Activated B cell treated with CpG ODN at 0.5 μM for 24 hours (primary cell): ENCODE data around the gene NCAM1. TPM values are rescaled to one million over a fixed set of nuclear protein-coding genes. Genes with fewer than 3 reads are reported as not detected.

Experiments used
- ATAC-seq: fragments of 200-7000 bp; cut with Tn5 transposase; one replicate; pipeline ENCODE4 v1.10.0; 2021; ENCODE audit warnings: low read depth, mild to moderate bottlenecking, moderate library complexity
- CTCF ChIA-PET: fragments of 350-600 bp; sonication (Branson Sonifier 250); formaldehyde crosslinking; loops from one replicate; lab custom pipeline; 2021; ENCODE audit warnings: antibody characterized with exemption; lab: Charles Lee
- POLR2A ChIA-PET: fragments of 350-600 bp; sonication (Branson Sonifier 250); formaldehyde crosslinking; loops from one replicate; lab custom pipeline; 2021; ENCODE audit warnings: antibody characterized with exemption; lab: Charles Lee
- DNase-seq: peaks from one replicate; pipeline ENCODE4 v3.0.0; 2022
- H3K27ac Mint-ChIP-seq: one replicate; pipeline ENCODE4 v1.8.0; 2020; ENCODE audit warnings: mixed read lengths
- H3K27me3 Mint-ChIP-seq: one replicate; pipeline ENCODE4 v1.8.0; 2021; ENCODE audit warnings: mixed read lengths
- H3K36me3 Mint-ChIP-seq: one replicate; pipeline ENCODE4 v1.8.0; 2021; ENCODE audit warnings: low read depth, mixed read lengths
- H3K4me1 Mint-ChIP-seq: one replicate; pipeline ENCODE4 v1.8.0; 2021; ENCODE audit warnings: mixed read lengths
- H3K4me3 Mint-ChIP-seq: one replicate; pipeline ENCODE4 v1.8.0; 2020; ENCODE audit warnings: mild to moderate bottlenecking, mixed read lengths
- H3K9me3 Mint-ChIP-seq: one replicate; pipeline ENCODE4 v1.8.0; 2020; ENCODE audit warnings: mixed read lengths
- intact Hi-C: fragments of 100-400 bp; cut with micrococcal nuclease; formaldehyde crosslinking; loops from one replicate; pipeline ENCODE4 v1.15.1; 2024
- total RNA-seq: library from RNA; stranded (reverse); gene quantifications from 2 replicates; pipeline ENCODE4 v1.2.3, GENCODE V29; 2022
- TF ChIP-seq, protein P1 (sequence below): fragments of 200-600 bp; IDR thresholded peaks from one replicate; pipeline ENCODE4 v1.8.0; 2022; ENCODE audit warnings: antibody characterized with exemption, mild to moderate bottlenecking

The NCAM1 gene
- total RNA-seq, 1 donor from 2014 or later: not detected

DNA sequence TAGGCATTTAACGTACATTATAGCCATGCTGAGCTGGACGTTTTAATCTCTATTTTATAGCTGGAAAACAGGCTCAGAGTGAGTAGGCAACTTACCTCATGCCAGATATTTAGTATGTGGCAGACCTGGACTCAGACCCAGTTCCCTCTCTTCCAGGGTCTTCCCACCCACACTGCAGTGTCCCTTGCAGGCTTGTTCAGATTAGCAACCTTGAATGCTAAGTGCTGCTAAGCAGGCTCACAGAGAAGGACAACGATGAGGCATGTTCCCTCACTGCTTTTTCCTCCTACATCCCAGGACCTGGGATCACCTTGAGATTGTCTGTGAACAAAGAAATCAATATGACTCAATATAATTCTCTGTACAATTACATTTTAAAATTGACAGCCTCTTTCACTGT is 65.6 kb downstream of the NCAM1 start:
- H3K4me3 Mint-ChIP-seq: no peak overlapping the region
- DNase-seq (no peak), ATAC-seq (no peak)
- peaks cover 1% of the 10 kb centered on the region for H3K27me3 Mint-ChIP-seq
- intact Hi-C loops: no loop called here
- TF ChIP-seq, protein P1, sequence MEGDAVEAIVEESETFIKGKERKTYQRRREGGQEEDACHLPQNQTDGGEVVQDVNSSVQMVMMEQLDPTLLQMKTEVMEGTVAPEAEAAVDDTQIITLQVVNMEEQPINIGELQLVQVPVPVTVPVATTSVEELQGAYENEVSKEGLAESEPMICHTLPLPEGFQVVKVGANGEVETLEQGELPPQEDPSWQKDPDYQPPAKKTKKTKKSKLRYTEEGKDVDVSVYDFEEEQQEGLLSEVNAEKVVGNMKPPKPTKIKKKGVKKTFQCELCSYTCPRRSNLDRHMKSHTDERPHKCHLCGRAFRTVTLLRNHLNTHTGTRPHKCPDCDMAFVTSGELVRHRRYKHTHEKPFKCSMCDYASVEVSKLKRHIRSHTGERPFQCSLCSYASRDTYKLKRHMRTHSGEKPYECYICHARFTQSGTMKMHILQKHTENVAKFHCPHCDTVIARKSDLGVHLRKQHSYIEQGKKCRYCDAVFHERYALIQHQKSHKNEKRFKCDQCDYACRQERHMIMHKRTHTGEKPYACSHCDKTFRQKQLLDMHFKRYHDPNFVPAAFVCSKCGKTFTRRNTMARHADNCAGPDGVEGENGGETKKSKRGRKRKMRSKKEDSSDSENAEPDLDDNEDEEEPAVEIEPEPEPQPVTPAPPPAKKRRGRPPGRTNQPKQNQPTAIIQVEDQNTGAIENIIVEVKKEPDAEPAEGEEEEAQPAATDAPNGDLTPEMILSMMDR: no peak
- H3K4me1 Mint-ChIP-seq: no peaks in the 10 kb centered on the region
- no peaks in the 10 kb centered on the region for H3K9me3 Mint-ChIP-seq
- ChIA-PET CTCF (no interaction called here), POLR2A (no interaction called here)
- no peak overlapping the region for H3K27ac Mint-ChIP-seq
- H3K36me3 Mint-ChIP-seq: no peaks in the 10 kb centered on the region

DNA sequence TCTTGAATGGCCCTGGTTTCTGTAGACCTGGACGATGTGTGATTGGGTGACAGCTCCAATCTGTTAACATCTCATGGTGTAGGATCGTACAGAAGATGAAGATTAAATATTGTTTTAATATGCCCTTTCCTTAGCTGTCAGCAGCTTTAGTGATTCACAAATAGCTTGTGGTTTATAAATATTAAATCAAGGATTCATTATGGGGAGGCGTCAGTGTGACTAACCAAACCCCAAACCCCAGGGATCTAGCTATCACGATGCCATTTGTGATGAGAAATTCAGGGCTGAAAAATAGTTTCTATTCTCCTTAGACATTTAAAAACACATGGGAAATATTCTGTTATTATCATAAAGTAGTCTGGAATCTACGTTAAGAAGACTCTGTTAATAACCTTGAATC is 73.4 kb downstream of the NCAM1 start:
- ATAC-seq: no peak

DNA sequence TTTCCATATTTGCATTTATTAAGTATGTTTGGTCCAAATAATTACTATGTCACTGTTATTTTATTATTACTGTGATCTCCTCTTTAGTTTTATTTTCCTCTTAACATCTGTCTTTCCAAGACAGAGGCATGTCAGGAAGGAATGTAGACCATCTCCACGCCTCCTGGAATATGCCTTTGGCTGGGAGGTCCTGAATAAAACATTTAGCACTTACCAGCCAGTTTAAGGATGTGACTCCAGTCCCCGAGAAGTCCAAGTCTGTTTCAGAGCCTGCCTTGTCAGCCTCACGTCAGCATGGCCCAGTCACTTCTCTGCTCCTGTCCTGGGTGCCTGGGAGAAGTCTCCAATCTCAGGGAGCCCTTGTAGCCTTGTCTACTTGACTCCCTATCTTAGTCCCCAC is 74.5 kb downstream of the NCAM1 start:
- ChIA-PET CTCF (no interaction called here), POLR2A (no interaction called here)
- ATAC-seq (no peak), DNase-seq (no peak)
- H3K4me1 Mint-ChIP-seq: no peaks in the 10 kb centered on the region
- TF ChIP-seq, protein P1: no peak
- no peaks in the 10 kb centered on the region for H3K36me3 Mint-ChIP-seq
- peaks cover 1% of the 10 kb centered on the region for H3K27me3 Mint-ChIP-seq
- intact Hi-C loops: no loop called here
- no peaks in the 10 kb centered on the region for H3K9me3 Mint-ChIP-seq
- no peak overlapping the region for H3K27ac Mint-ChIP-seq
- no peak overlapping the region for H3K4me3 Mint-ChIP-seq

More for the DNA sequence above, 73.4 kb downstream of the NCAM1 start:
- Mint-ChIP-seq H3K9me3 (no peaks in the 10 kb centered on the region), H3K27ac (no peak overlapping the region), H3K4me1 (no peaks in the 10 kb centered on the region), H3K36me3 (no peaks in the 10 kb centered on the region), H3K27me3 (peaks cover 1% of the 10 kb centered on the region), H3K4me3 (no peak overlapping the region)
- DNase-seq: no peak
- ChIA-PET CTCF (no interaction called here), POLR2A (no interaction called here)
- TF ChIP-seq, protein P1: no peak
- intact Hi-C loops: no loop called here

DNA sequence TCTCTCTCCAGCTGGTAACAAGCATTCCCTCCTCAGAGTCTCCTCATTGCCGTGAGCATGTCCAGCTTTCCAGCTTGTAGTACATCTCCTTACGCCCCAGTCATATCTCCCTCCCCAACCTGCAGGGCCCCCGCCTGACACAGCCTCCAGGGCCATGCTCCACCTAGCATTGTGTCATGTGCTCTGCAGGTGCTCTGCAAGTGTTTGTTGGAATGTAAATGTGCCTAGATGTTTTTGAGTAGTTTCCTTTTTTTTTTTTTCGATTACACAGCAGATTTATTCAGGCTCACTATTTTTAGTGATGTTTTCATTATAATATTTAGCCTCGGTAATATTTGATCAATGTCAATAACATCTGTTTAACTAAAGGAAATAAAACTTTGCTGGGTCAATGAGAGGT is 82.5 kb downstream of the NCAM1 start:
- H3K4me1 Mint-ChIP-seq: no peaks in the 10 kb centered on the region
- no peak overlapping the region for H3K4me3 Mint-ChIP-seq
- H3K9me3 Mint-ChIP-seq: no peaks in the 10 kb centered on the region
- POLR2A ChIA-PET: no interaction called here
- TF ChIP-seq, protein P1: no peak
- ATAC-seq: no peak
- H3K36me3 Mint-ChIP-seq: no peaks in the 10 kb centered on the region
- no peak overlapping the region for H3K27ac Mint-ChIP-seq
- no peak for DNase-seq
- CTCF ChIA-PET: no interaction called here
- H3K27me3 Mint-ChIP-seq: peaks cover 5% of the 10 kb centered on the region
- intact Hi-C loops: no loop called here

DNA sequence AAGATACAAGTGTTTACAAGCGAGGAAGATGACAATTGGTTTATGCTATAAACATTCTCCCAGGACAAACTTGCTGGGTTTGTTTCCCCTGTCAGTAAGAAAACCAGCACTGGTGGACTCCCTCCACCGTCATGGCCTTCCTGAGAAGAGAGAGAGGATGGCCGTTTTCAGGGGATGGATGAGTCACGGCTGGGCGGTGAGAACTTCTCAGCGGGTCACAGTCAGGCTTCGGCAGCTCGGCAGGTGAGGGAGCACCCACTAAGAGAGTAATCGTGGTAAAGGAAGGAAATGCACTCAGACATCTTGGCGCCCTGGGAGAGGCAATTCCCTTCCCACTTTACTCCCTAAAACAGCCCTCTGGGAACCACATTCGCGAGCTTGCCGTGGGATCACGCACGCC is 83.9 kb downstream of the NCAM1 start:
- CTCF ChIA-PET: no interaction called here
- DNase-seq: no peak
- H3K27ac Mint-ChIP-seq: no peak overlapping the region
- intact Hi-C loops: no loop called here
- H3K36me3 Mint-ChIP-seq: no peaks in the 10 kb centered on the region
- no peaks in the 10 kb centered on the region for H3K4me1 Mint-ChIP-seq
- peaks cover 5% of the 10 kb centered on the region for H3K27me3 Mint-ChIP-seq
- no peaks in the 10 kb centered on the region for H3K9me3 Mint-ChIP-seq
- no peak for ATAC-seq
- POLR2A ChIA-PET: no interaction called here
- TF ChIP-seq, protein P1: no peak
- no peak overlapping the region for H3K4me3 Mint-ChIP-seq
